SK-N-SH (cell line): Measurements from ENCODE around the gene ZNF587. TPM values are rescaled to one million over a fixed set of nuclear protein-coding genes. Genes with fewer than 3 reads are reported as not detected.
"Not testable (repeated sequence)": the region's sequence is repeated elsewhere in the genome, so short reads cannot be mapped to it uniquely, and the experiment has no call there.

Source experiments
- CTCF ChIA-PET: fragments of 300-600, 350-600 bp; formaldehyde crosslinking; extraction: SDS; loops from one replicate; lab custom pipeline; 2021; lab: Yijun Ruan, JAX
- POLR2A ChIA-PET: fragments of 350-600 bp; sonication (Branson Sonifier 250); formaldehyde crosslinking; extraction: SDS; loops from one replicate; lab custom pipeline; 2020; ENCODE audit warnings: antibody characterized with exemption, inconsistent platforms; lab: Yijun Ruan, JAX
- DNase-seq: peaks from one replicate; pipeline ENCODE4 v3.0.0; 2012
- H2AFZ ChIP-seq: fragments of 200-600 bp; sonication (generic); 2 replicates; pipeline ENCODE4 v1.8.1; 2016; ENCODE audit warnings: antibody characterized with exemption, mild to moderate bottlenecking, low read depth
- H3F3A ChIP-seq: fragments of 200-600 bp; sonication (generic); replicated peaks from 2 replicates; pipeline ENCODE3; 2016; ENCODE audit warnings: antibody characterized with exemption, mild to moderate bottlenecking; ENCODE audit not compliant: insufficient read depth
- H3K27ac ChIP-seq, 2 experiments: fragments of 200-500 bp in 1 of 2; fragments of 200-600 bp in 1 of 2; sonication (Bioruptor generic) in 1 of 2; sonication (generic), shearing (Covaris generic) in 1 of 2; 2 replicates each; pipeline versions ENCODE4 v1.5.1 to v1.6.1; 2014 to 2016; ENCODE audit warnings: low read depth in 2 of 2, inconsistent platforms in 1 of 2, low read length in 1 of 2, mild to moderate bottlenecking in 1 of 2, mixed read lengths in 1 of 2
- H3K27me3 ChIP-seq: fragments of 200-600 bp; sonication (generic), shearing (Covaris generic); 2 replicates; pipeline ENCODE4 v1.6.1; 2016; ENCODE audit warnings: mixed run types; ENCODE audit not compliant: insufficient read depth
- H3K36me3 ChIP-seq, 2 experiments: fragments of 200-500 bp in 1 of 2; fragments of 200-600 bp in 1 of 2; sonication (Bioruptor generic) in 1 of 2; sonication (generic) in 1 of 2; replicated peaks in 1 of 2; 2 replicates each; pipeline versions ENCODE3 to v1.5.1; 2014 to 2016; ENCODE audit warnings: low read length in 1 of 2, mild to moderate bottlenecking in 1 of 2; ENCODE audit not compliant: insufficient read depth in 2 of 2, control insufficient read depth in 1 of 2
- H3K4me1 ChIP-seq, 2 experiments: fragments of 200-500 bp in 1 of 2; fragments of 200-600 bp in 1 of 2; sonication (Bioruptor generic) in 1 of 2; sonication (generic), shearing (Covaris generic) in 1 of 2; 2 replicates each; pipeline versions ENCODE4 v1.5.1 to v1.6.1; 2014 to 2016; ENCODE audit warnings: low read depth in 1 of 2, low read length in 1 of 2, mixed run types in 1 of 2; ENCODE audit not compliant: insufficient read depth in 2 of 2, control insufficient read depth in 1 of 2
- H3K4me2 ChIP-seq: fragments of 200-600 bp; sonication (generic), shearing (Covaris generic); 2 replicates; pipeline ENCODE4 v1.6.1; 2017; ENCODE audit warnings: mixed run types
- H3K4me3 ChIP-seq, 2 experiments: fragments of 200-500 bp in 1 of 2; fragments of 200-600 bp in 1 of 2; sonication (Bioruptor generic) in 1 of 2; sonication (generic), shearing (Covaris generic) in 1 of 2; 2 replicates each; pipeline versions ENCODE4 v1.5.1 to v1.8.1; 2014 to 2016; ENCODE audit warnings: low read depth in 2 of 2, inconsistent platforms in 1 of 2, low read length in 1 of 2, mild to moderate bottlenecking in 1 of 2, mixed read lengths in 1 of 2, moderate library complexity in 1 of 2
- H3K79me2 ChIP-seq: fragments of 200-600 bp; sonication (generic); 2 replicates; pipeline ENCODE4 v1.8.1; 2017; ENCODE audit warnings: mild to moderate bottlenecking; ENCODE audit not compliant: insufficient read depth
- H3K9ac ChIP-seq: fragments of 200-600 bp; sonication (generic); 2 replicates; pipeline ENCODE4 v1.6.1; 2017; ENCODE audit warnings: mixed run types
- H3K9me2 ChIP-seq: fragments of 200-600 bp; sonication (generic); 2 replicates; pipeline ENCODE4 v1.6.1; 2017; ENCODE audit warnings: mixed run types
- H3K9me3 ChIP-seq: fragments of 200-600 bp; sonication (generic); 2 replicates; pipeline ENCODE4 v1.6.1; 2017; ENCODE audit warnings: mixed run types, mild to moderate bottlenecking, moderate library complexity
- H4K20me1 ChIP-seq: fragments of 200-600 bp; sonication (generic); 2 replicates; pipeline ENCODE4 v1.6.1; 2017; ENCODE audit warnings: mild to moderate bottlenecking, mixed run types; ENCODE audit not compliant: insufficient read depth
- EP300 ChIP-seq, 2 experiments: IDR thresholded peaks; 2 replicates each; pipeline versions ENCODE4 v1.4.0 to v1.6.1; 2012; ENCODE audit warnings: borderline replicate concordance in 1 of 2, low read depth in 1 of 2, low read length in 1 of 2
- EZH2phosphoT487 ChIP-seq: fragments of 200-600 bp; sonication (generic); IDR thresholded peaks from 2 replicates; pipeline ENCODE4 v1.6.1; 2017; ENCODE audit warnings: low read depth, mixed run types, mild to moderate bottlenecking, antibody characterized with exemption, moderate library complexity, borderline replicate concordance
- FOXJ3 ChIP-seq: sonication (generic); formaldehyde crosslinking; IDR thresholded peaks from 2 replicates; pipeline ENCODE4 v1.5.1; 2020; ENCODE audit warnings: mild to moderate bottlenecking, missing genetic modification reagents
- FOXM1 ChIP-seq: IDR thresholded peaks from 2 replicates; pipeline ENCODE4 v1.4.0; 2012; ENCODE audit warnings: low read depth, mild to moderate bottlenecking
- GABPA ChIP-seq: IDR thresholded peaks from 2 replicates; pipeline ENCODE4 v1.4.0; 2012; ENCODE audit warnings: low read depth, mild to moderate bottlenecking
- IRF3 ChIP-seq: fragments of 150-350 bp; IDR thresholded peaks from 2 replicates; pipeline ENCODE4 v1.6.1; 2016; ENCODE audit warnings: mild to moderate bottlenecking, low read depth, low read length
- POLR2AphosphoS5 ChIP-seq: IDR thresholded peaks from 2 replicates; pipeline ENCODE4 v1.6.1; 2012; ENCODE audit warnings: low read depth, low read length
- RAD21 ChIP-seq: IDR thresholded peaks from 2 replicates; pipeline ENCODE4 v1.6.1; 2012; ENCODE audit warnings: mild to moderate bottlenecking, low read length
- RXRA ChIP-seq: IDR thresholded peaks from 2 replicates; pipeline ENCODE4 v1.4.0; 2012; ENCODE audit warnings: low read depth, mild to moderate bottlenecking, borderline replicate concordance
- SIN3A ChIP-seq: IDR thresholded peaks from 2 replicates; pipeline ENCODE4 v1.6.1; 2012; ENCODE audit warnings: low read depth, mild to moderate bottlenecking, low read length, moderate library complexity, borderline replicate concordance
- SMC3 ChIP-seq: IDR thresholded peaks from 2 replicates; pipeline ENCODE4 v1.6.1; 2012; ENCODE audit warnings: low read depth, low read length, improper control_type of control experiment
- TCF12 ChIP-seq: IDR thresholded peaks from 2 replicates; pipeline ENCODE4 v1.4.0; 2012
- TEAD4 ChIP-seq: IDR thresholded peaks from 2 replicates; pipeline ENCODE4 v1.4.0; 2012; ENCODE audit warnings: mild to moderate bottlenecking, borderline replicate concordance; ENCODE audit not compliant: insufficient read depth
- USF2 ChIP-seq: fragments of 150-350 bp; IDR thresholded peaks from 2 replicates; pipeline ENCODE4 v1.6.1; 2017; ENCODE audit warnings: antibody characterized with exemption, low read length, low read depth, borderline replicate concordance
- WGBS: methylation state at CpG from one replicate; pipeline ENCODE4 v1.1.6; 2017; ENCODE audit warnings: low lambda C conversion rate; 5-methylcytosine and 5-hydroxymethylcytosine counted together
- polyA plus RNA-seq, 3 experiments: library from polyadenylated mRNA; depleted of rRNA; stranded (reverse); fragments of >200 nt; gene quantifications; 2 replicates each; pipeline ENCODE4 v1.2.3, GENCODE V29; 2012
- TF ChIP-seq, protein P1 (sequence below): IDR thresholded peaks from 2 replicates; pipeline ENCODE4 v1.4.0; 2012; ENCODE audit warnings: low read depth

Gene ZNF587
- polyA plus RNA-seq, 1 of the 3 experiments (the other 2 are of a cell fraction), result 7.4 TPM

DNA sequence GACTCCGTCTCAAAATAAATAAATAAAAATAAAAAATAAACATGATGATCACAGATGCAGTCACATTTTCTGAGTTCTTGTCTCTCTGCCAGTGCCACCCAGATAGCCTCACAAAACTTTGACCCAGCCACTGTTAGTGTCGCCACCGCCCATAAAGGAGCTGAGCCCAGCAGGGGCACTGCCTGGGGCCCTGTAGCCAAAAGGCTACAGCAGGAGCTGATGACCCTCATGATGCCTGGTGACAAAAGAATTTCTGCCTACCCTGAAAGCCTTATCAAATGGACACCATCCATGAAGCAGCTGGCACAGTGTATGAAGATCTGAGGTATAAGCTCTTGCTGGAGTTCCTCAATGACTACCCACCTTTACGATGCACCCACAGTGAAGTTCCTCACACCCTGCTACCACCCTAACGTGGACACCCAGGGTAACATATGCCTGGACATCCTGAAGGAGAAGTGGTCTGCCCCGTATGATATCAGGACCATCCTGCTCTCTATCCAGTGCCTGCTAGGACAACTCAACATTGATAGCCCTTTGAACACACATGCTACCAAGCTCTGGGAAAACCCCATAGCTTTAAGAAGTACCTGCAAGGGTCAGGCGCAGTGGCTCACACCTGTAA is 18.3 kb downstream of the ZNF587 start:
- no peak overlapping the region for H3K27ac ChIP-seq
- H3K9me3 ChIP-seq, result 0 out of 2 replicates have a peak, but pooled peaks cover 10% of the 10 kb centered on the region
- 98% methylated on average over 4 of the region's 7 CpGs for WGBS
- POLR2A ChIA-PET, result no interaction called here
- H3K9me2 ChIP-seq, result no peaks in the 10 kb centered on the region
- peaks cover 7% of the 10 kb centered on the region for H3F3A ChIP-seq
- H3K9ac ChIP-seq, result no peak overlapping the region
- CTCF ChIA-PET, result no interaction called here
- no peak for DNase-seq
- peaks cover 6% of the 10 kb centered on the region; the same call in 1 of the 2 replicates for H3K79me2 ChIP-seq
- H3K4me1 ChIP-seq, result no peaks in the 10 kb centered on the region
- H3K36me3 ChIP-seq, result peaks cover 17 to 57% of the 10 kb centered on the region in 2 experiments
- no peaks in the 10 kb centered on the region for H4K20me1 ChIP-seq
- no peak overlapping the region for H2AFZ ChIP-seq
- H3K4me3 ChIP-seq, result no peak overlapping the region; a peak in 1 of 4 replicates
- TF ChIP-seq, protein P1, sequence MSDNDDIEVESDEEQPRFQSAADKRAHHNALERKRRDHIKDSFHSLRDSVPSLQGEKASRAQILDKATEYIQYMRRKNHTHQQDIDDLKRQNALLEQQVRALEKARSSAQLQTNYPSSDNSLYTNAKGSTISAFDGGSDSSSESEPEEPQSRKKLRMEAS, result no peak
- TF ChIP-seq RXRA, result no peak
- no peak for TF ChIP-seq SIN3A
- TF ChIP-seq RAD21, result no peak
- TF ChIP-seq POLR2AphosphoS5, result no peak
- no peak for TF ChIP-seq GABPA
- no peak for TF ChIP-seq EP300 (IDR thresholded peaks at IDR 0.05; ENCODE audit: borderline replicate concordance in 1 of 2, low read depth in 1 of 2, low read length in 1 of 2)
- TF ChIP-seq FOXJ3 (CRISPR knock-in tag), result no peak
- no peak for TF ChIP-seq TCF12
- TF ChIP-seq TEAD4, result no peak
- no peak overlapping the region for H3K4me2 ChIP-seq
- H3K27me3 ChIP-seq, result no peaks in the 10 kb centered on the region

DNA sequence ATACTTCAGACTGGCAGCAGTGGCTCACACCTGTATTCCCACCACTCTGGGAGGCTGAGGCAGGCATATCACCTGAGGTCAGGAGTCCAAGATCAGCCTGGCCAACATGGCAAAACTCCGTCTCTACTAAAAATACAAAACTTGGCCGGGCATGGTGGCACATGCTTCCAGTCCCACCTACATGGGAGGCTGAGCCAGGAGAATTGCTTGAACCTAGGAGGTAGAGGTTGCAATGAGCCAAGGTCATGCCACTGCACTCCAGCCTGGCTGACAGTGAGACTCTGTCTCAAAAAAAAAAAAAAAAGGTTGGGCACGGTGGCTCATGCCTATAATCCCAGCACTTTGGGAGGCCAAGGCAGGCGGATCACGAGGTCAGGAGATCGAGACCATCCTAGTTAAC is 20.0 kb downstream of the ZNF587 start:
- H3K79me2 ChIP-seq, H3K9me2 ChIP-seq, H3K27ac ChIP-seq, H3F3A ChIP-seq, H3K27me3 ChIP-seq, H3K4me2 ChIP-seq, H2AFZ ChIP-seq, H3K4me1 ChIP-seq, H4K20me1 ChIP-seq, CTCF ChIA-PET, POLR2A ChIA-PET, H3K9ac ChIP-seq, DNase-seq, H3K4me3 ChIP-seq: not testable (repeated sequence)
- Histone ChIP-seq H3K9me3 (0 out of 2 replicates have a peak, but pooled peaks cover 15% of the 10 kb centered on the region), H3K36me3 (peaks cover 15 to 47% of the 10 kb centered on the region in 2 experiments)
- WGBS, result 99% methylated on average over 6 of the region's 6 CpGs

- no peak overlapping the region; a peak in 1 of 4 replicates for H3K4me3 ChIP-seq
- no peaks in the 10 kb centered on the region for H4K20me1 ChIP-seq
- peaks cover 10 to 41% of the 10 kb centered on the region in 2 experiments for H3K36me3 ChIP-seq
- ChIA-PET POLR2A (no interaction called here), CTCF (no interaction called here)
- 0 out of 2 replicates have a peak, but pooled peaks cover 15% of the 10 kb centered on the region for H3K9me3 ChIP-seq
- no peak overlapping the region for H2AFZ ChIP-seq
- no peak for DNase-seq
- H3K79me2 ChIP-seq, result peaks cover 3% of the 10 kb centered on the region; the same call in 1 of the 2 replicates
- no peak overlapping the region for H3K27ac ChIP-seq
- no peak overlapping the region for H3K4me2 ChIP-seq
- no peaks in the 10 kb centered on the region for H3K27me3 ChIP-seq
- WGBS, result 98% methylated on average over 2 of the region's 2 CpGs
- no peaks in the 10 kb centered on the region for H3K4me1 ChIP-seq
- no peak overlapping the region for H3K9ac ChIP-seq
- H3K9me2 ChIP-seq, result no peaks in the 10 kb centered on the region
- peaks cover 10% of the 10 kb centered on the region for H3F3A ChIP-seq
- TF ChIP-seq, protein P1, result no peak
- no peak for TF ChIP-seq SMC3
- TF ChIP-seq RXRA, result no peak
- no peak for TF ChIP-seq IRF3
- TF ChIP-seq FOXM1, result no peak
- TF ChIP-seq RAD21, result no peak
- TF ChIP-seq USF2, result no peak
- no peak for TF ChIP-seq FOXJ3 (CRISPR knock-in tag)
- TF ChIP-seq EZH2phosphoT487, result no peak
These were observed 20.6 kb downstream of the ZNF587 start for GRCh38 chr19:57870225-57870624.
